Measurements from ENCODE around the gene HMGB1.

DNA sequence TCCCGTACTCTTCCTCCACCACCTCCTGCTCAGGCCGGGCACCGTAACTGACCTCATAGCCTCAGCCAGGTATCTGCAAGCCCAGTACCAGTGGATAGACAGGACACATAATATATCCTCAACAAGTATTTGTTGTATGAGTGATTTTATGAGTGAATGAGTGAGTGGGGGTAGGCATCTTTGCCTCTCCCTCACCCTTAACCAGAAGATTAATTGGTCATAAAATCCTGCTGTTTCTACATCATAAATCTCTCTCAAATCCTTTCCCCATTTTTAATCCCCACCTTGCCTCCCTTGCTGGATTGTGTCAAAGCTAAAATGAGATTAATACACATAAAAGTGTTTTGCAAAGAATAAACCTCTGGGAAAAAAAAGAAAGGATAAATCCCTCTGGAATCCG, 44.4 kb upstream of the HMGB1 start:
- TF ChIP-seq CTCF (IDR thresholded peaks at IDR 0.05) (no peak), POLR2AphosphoS5 (IDR thresholded peaks at IDR 0.05) (no peak), POLR2A (IDR thresholded peaks at IDR 0.05) (no peak), EP300 (IDR thresholded peaks at IDR 0.05) (no peak)

All from suprapubic skin (tissue), 4 donors.